ENCODE measurements around the gene UBE4B.

DNA sequence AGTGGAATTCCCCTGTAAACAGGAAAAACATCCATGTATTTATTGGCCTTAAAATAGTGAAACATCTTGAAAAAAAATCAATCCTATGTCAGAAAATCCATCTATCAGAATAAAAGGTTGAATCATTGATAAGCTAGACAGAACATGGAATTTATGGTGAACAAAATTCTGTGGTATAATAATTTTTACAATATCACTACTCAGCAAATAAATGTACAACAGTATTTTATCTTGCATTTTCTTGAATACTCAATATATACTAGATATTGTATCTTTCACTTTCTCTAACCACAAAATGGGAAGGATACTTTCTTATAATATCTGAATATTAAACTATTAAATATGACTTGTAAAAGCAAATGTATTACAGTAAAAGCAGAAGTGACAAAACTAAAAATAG is 5.7 kb upstream of the UBE4B start:
- no peak for TF ChIP-seq POLR2AphosphoS5 (IDR thresholded peaks at IDR 0.05; ENCODE audit: low read depth, low read length)
- TF ChIP-seq POLR2A (IDR thresholded peaks at IDR 0.05; ENCODE audit: low read depth, low read length), result no peak
- no peak for TF ChIP-seq PAX5 (IDR thresholded peaks at IDR 0.05; ENCODE audit: insufficient read depth, low read length, severe bottlenecking)
